ENCODE results near the gene ACSM2B. TPM values are rescaled to one million over a fixed set of nuclear protein-coding genes. Genes with fewer than 3 reads are reported as not detected.
"Not testable (repeated sequence)": the region's sequence is repeated elsewhere in the genome, so short reads cannot be mapped to it uniquely, and the experiment has no call there.

The ACSM2B gene
- total RNA-seq, 2 donors from 2014 or later, result not detected

DNA sequence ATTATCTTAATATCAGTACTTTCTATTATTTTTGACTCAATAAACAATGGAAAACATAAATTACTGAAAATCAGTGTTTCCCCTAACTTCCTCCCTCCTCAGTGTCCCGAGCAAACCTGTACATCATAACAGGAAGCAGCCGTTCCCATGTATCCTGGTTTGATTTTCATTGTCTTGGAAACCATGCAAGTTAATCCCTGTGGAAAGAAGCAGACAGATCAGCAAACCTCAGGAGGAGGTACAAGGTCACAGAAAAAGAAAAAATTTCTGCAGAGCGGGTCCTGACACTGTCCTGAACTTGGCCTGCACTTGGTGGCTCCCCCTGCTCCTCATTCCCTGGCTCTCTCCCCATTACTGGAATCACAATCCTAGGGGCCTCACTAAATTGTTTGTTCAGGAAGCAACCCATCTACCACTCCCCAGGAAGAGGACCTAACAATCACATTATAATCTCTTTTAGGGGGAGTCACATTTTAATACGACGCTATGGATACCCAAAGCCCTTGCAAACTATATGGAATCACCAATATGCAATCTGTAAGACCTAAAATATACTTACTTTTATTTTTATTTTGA is 29.8 kb downstream of the ACSM2B start:
- intact Hi-C loops (cut with DNase I, micrococcal nuclease), result not testable (repeated sequence)

DNA sequence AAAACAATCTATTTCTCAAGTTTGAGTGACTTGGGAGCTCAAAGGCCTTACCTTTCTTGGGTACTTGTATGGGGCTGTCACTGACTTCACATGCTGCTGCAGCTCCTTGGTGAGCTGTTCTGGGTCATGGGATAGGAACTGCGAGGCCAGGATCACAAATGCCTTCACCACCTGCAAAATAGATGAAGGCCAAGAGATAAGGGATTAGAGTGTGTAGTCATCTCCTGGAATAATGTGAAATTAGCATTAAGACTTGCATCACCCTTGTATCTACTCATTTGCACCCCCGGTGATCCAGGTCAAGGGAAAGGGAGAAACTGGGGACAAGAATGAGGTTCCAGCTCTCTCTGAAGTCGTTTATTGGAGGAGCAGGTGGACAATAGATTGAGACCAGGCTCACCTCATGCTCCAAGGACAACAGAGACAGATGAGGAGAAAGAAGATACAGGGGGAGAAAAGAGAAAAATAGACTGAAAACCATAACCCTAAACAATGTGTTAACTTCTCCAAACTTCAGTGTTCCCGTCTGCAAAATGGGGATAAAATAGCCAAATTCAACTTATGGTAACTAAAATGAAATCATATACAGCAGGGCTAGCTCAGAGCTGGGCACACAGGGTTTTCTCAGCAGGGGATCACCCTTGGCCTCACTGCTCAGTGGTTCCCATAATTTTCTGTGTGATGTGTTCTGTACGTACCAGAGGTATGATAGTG is 35.4 kb downstream of the ACSM2B start:
- ATAC-seq; intact Hi-C loops (cut with DNase I, micrococcal nuclease): not testable (repeated sequence)

More for the DNA sequence above, 29.8 kb downstream of the ACSM2B start:
- not testable (repeated sequence) for DNase-seq, ATAC-seq

DNA sequence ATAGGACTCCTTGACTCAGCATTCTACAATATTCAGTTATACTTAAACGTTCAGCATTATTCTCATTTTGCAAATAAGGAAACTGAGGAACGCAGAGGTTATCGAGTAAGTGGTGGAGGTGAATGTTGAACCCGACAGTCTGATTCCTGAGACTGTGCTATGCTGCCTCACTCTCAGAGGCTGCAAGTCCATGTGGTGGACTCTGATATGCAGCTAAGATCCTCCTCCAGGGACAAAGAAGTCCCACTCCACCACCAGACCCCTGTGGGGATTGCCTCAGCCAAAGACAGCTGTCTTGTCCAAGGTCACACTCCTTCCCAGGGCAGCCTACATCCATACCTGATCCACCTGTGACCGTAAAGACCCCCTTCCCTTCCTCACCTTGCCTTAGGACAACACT is 37.5 kb downstream of the ACSM2B start:
- no peak for DNase-seq
- intact Hi-C loops (cut with DNase I, micrococcal nuclease), result no loop called here
- ATAC-seq, result no peak

More for the DNA sequence above, 35.4 kb downstream of the ACSM2B start:
- not testable (repeated sequence) for DNase-seq

DNA sequence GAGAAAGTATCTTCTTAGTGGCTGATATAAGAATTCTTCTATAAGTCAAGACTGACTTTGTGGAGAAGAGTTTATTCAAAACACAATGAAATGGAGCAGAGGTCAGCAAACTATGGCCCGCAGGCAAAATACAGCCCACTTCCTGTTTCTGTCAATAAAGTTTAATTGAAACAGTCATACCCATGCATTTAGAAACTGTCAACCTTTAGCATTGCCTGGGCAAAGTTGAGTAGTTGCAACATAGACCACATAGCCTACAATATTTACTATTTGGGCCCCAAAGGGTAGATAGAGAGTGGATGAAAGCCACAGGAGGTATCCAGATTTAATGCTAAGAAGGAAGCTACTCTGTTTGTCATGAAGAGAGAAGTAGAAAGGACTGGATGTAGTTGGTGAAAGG is 38.0 kb downstream of the ACSM2B start:
- DNase-seq (no peak), ATAC-seq (no peak)
- intact Hi-C loops (cut with DNase I, micrococcal nuclease), result no loop called here

DNA sequence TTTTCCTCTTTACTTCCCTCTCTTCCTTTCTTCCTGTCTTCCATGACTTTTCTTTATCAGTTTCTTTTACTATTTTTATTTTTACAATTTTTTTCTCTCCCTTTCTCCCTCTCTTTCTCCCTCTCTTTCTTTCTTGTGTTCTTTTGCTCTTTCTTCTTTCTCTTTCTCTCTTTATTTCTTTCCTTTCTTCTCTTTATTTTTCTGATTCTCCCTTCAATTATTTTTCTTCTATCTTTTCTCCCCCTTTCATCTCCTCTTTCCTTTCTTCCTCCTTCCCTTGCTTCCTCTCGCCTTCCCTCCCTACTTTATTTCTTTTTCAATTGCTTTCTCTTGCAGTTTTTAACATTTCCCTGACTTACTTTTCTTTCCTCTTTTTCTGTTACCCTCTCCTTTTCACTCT is 39.5 kb downstream of the ACSM2B start:
- ATAC-seq; intact Hi-C loops (cut with DNase I, micrococcal nuclease); DNase-seq: not testable (repeated sequence)

DNA sequence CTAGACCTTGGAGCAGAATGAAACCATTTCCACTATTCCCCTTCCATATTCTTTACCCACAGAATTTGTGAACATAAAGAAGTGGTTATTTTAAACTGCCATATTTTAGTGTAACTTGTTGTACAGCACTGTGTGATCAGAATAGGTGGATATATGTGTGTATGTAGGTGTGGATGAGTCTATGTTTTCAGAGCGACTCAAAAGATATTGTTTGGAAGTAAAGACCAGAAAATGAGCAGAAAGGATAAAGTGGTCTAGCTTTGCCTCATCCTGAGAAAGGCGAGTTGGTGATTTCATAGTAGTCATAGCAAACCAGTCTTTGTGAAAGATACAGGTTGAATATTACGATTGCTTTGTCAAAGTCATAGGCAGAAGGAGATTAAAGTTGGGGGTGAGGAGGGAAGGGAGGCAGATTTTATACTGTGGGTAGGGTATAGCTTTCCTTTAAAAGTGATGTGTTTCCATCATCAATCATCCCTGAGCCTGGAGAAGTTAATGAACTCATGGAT is 43.8 kb downstream of the ACSM2B start:
- intact Hi-C loops (cut with DNase I, micrococcal nuclease); ATAC-seq; DNase-seq: not testable (repeated sequence)

DNA sequence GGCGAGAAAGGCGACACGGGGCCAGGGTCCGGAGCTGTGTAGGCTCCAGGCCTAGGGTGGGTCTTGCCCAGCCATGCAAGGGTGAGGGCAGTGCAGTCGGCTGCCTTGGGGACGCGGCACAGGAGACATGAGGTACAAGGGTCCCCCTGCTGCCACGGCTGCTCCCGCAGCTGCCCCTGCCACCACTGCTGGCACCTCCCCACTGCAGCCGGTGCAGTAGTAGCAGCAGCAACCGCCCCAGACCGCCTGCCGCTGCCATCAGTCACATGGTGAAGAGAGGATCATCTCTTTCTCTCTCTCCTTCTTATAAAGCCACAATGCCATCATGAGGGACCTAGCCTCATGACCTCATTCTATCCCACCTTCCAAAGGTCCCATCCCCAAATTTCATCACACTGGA is 44.4 kb downstream of the ACSM2B start:
- intact Hi-C loops (cut with DNase I, micrococcal nuclease); DNase-seq; ATAC-seq: not testable (repeated sequence)

DNA sequence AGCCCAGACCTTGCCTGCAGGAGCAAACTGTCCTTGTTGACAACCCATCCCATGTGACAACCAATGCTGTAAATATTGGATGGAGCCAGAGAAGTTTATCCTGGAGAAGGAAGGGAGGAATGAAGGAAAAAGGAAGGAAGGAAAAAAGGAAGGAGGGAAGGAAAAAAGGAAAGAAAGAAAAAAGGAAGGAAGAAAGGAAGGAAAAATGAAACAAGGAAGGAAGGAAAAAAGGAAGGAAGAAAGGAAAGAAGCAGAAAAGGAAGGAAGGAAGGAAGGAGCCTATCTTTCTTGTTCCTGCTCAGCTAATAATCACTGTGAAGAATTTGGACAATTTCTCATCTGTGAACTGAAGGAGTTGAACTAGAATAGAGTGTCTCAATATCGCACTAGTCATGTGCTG is 56.1 kb downstream of the ACSM2B start:
- ATAC-seq (no peak), DNase-seq (no peak)
- intact Hi-C loops (cut with DNase I, micrococcal nuclease), result no loop called here

DNA sequence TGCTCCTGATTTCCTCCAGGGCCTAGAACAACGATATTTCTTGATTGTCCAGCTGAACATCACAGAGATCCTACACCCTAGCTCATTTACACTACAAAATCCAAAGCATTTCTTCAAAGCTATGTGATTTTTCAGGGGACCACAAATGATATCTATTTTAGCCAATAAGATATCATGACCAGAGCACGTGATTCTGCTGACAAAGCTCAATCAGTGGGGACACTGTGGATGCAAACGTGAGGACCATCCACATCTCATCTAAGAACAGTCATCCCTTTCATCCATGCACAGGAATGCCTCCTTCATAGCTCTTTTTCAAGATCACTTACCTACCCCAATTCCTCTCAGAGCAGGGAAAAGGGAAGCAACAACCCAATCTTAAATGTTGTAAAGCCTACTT is 56.9 kb downstream of the ACSM2B start:
- intact Hi-C loops (cut with DNase I, micrococcal nuclease), result no loop called here
- ATAC-seq, result no peak
- DNase-seq, result no peak

DNA sequence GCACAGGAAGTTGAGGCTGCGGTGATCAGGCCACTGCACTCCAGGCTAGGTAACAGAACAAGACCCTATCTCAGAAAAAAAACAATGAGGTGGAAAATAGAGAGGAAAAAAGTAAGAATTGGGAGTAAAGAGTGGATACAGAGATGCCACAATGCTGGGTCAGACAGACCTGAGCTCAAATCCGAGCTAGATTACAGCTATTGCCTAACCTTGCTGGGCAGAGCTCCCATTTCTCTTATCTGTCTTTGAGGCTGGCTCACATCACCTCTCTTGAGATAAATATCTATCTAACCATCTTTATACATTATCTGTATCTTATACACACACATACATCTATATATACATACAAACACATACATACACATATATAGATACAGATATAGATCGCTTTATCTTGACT is 59.0 kb downstream of the ACSM2B start:
- DNase-seq (no peak), ATAC-seq (no peak)
- intact Hi-C loops (cut with DNase I, micrococcal nuclease), result no loop called here

DNA sequence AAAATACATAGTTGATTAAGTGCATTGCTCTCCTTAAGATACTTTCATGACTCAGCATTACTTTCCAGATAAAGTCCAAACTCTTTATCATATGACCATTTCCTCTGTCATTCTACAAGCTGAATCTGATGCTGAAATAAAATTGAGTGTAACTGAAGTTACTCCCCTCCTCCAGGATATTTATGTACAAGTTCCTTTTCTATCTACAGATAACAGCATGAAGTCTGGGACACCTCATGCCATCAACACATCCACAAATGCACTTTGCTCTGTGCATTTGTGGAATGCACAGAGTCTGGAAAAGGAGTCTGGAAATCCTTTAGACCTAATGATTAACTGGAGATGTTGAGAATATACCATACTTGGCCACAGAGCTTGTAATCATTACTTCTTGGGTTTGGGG is 60.5 kb downstream of the ACSM2B start:
- ATAC-seq (no peak), DNase-seq (no peak)
- intact Hi-C loops (cut with DNase I, micrococcal nuclease), result no loop called here

DNA sequence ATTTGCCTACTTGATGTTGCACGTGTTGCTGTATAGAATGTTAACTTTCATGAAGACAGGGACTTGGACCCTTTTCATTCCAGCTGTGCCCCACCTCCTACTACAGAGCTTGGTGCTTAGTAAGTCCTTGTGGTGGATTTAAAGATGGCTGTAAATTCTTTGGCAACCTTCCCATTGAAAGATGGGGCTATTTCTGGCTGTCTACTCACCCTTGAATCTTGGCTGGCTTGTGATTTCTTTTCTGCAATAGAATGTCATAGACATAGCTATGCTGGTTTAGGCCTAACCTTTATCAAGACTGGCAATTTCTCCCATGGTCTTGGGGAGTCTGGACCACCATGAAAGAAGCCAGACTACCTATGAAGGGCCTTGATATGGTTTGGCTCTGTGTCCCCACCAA is 65.8 kb downstream of the ACSM2B start:
- no peak for DNase-seq
- intact Hi-C loops (cut with DNase I, micrococcal nuclease), result no loop called here
- ATAC-seq, result no peak

DNA sequence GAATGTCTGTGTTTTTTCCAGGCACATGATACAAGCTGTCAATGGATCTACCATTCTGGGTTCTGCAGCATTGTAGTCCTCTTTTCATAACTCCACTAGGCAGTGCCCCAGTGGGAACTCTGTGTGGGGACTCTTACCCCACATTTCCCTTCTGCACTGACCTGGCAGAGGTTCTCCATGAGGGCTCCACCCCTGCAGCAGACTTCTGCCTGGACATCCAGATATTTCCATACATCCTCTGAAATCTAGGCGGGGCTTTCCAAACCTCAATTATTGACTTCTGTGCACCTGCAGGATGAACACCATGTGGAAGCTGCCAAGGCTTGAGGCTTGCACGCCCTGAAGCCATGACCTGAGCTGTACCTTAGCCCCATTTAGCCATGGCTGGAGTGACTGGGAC is 68.9 kb downstream of the ACSM2B start:
- ATAC-seq (no peak), DNase-seq (no peak)
- intact Hi-C loops (cut with DNase I, micrococcal nuclease), result no loop called here

DNA sequence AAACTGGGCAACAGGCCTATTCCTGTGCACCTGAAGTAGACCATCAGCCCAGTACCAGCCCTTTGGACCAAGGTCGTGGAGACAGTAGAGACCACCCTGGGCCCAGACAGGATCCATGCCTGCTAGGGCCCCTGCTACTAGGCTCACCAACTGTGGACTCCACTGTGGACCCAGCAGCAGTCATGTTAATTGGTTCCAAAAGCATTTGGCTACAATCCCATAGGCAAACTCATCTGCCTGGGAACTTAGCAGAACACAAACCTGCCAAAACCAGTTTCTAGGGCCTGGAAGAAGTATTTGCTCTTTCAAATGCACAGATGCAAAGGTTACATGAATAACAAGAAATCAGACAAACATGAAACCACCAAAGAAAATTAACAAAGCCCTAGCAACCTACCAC is 71.7 kb downstream of the ACSM2B start:
- ATAC-seq (no peak), DNase-seq (no peak)
- intact Hi-C loops (cut with DNase I, micrococcal nuclease), result no loop called here

DNA sequence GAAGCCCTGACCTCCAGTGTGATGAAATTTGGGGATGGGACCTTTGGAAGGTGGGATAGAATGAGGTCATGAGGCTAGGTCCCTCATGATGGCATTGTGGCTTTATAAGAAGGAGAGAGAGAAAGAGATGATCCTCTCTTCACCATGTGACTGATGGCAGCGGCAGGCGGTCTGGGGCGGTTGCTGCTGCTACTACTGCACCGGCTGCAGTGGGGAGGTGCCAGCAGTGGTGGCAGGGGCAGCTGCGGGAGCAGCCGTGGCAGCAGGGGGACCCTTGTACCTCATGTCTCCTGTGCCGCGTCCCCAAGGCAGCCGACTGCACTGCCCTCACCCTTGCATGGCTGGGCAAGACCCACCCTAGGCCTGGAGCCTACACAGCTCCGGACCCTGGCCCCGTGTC is 84.7 kb downstream of the ACSM2B start:
- DNase-seq; ATAC-seq; intact Hi-C loops (cut with DNase I, micrococcal nuclease): not testable (repeated sequence)

DNA sequence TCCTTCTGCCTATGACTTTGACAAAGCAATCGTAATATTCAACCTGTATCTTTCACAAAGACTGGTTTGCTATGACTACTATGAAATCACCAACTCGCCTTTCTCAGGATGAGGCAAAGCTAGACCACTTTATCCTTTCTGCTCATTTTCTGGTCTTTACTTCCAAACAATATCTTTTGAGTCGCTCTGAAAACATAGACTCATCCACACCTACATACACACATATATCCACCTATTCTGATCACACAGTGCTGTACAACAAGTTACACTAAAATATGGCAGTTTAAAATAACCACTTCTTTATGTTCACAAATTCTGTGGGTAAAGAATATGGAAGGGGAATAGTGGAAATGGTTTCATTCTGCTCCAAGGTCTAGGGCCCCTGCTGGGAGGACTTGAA is 85.2 kb downstream of the ACSM2B start:
- intact Hi-C loops (cut with DNase I, micrococcal nuclease), result not testable (repeated sequence)

More for the DNA sequence above, 85.2 kb downstream of the ACSM2B start:
- not testable (repeated sequence) for ATAC-seq, DNase-seq

Other genes starting within 250 kb of the ACSM2B start
- 1 to 10 TPM; 6.5 to 7.4 TPM for gene GP2, start 248.9 kb downstream of the ACSM2B start, total RNA-seq
- gene UMOD, start 223.7 kb downstream of the ACSM2B start, total RNA-seq, result not detected
- not detected for gene PDILT, start 171.6 kb downstream of the ACSM2B start, total RNA-seq
- 1 to 10 TPM in 1 of 2 donors, under 1 TPM in 1; 0.40 to 1.5 TPM for gene ACSM5, start 166.8 kb downstream of the ACSM2B start, total RNA-seq
- not detected for gene ACSM2A, start 124.8 kb downstream of the ACSM2B start, total RNA-seq
- 1 to 10 TPM in 1 of 2 donors, under 1 TPM in 1; 0.36 to 2.7 TPM for gene ACSM1, start 121.3 kb upstream of the ACSM2B start, total RNA-seq
- gene THUMPD1, start 165.5 kb upstream of the ACSM2B start, total RNA-seq, result 10 to 100 TPM; 28.4 to 30.8 TPM
- gene ACSM3, start 187.6 kb upstream of the ACSM2B start, total RNA-seq, result 10 to 100 TPM; 40.9 to 48.0 TPM
- 10 to 100 TPM; 24.9 to 26.8 TPM for gene ERI2, start 230.1 kb upstream of the ACSM2B start, total RNA-seq
- gene REXO5, start 230.2 kb upstream of the ACSM2B start, total RNA-seq, result 1 to 10 TPM; 3.0 to 4.9 TPM

Measured in left colon (tissue), 2 donors.